ENCODE data around the gene ACRV1. TPM values are rescaled to one million over a fixed set of nuclear protein-coding genes. Genes with fewer than 3 reads are reported as not detected.
"Not testable (repeated sequence)": the region's sequence is repeated elsewhere in the genome, so short reads cannot be mapped to it uniquely, and the experiment has no call there.

Gene ACRV1, protein sequence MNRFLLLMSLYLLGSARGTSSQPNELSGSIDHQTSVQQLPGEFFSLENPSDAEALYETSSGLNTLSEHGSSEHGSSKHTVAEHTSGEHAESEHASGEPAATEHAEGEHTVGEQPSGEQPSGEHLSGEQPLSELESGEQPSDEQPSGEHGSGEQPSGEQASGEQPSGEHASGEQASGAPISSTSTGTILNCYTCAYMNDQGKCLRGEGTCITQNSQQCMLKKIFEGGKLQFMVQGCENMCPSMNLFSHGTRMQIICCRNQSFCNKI
- total RNA-seq: 10 to 100 TPM in 1 of 2 donors, not detected in 1; 10.8 TPM

- no peak within 1 kb of the TSS for H3K4me3 ChIP-seq
- H3K27ac ChIP-seq: no peak within 1 kb of the TSS
- H3K4me1 ChIP-seq (replicated peaks): no peaks in the 10 kb centered on the region
- WGBS: 67% methylated on average over 1 of the region's 1 CpG
- no peaks in the 10 kb centered on the region for H3K27me3 ChIP-seq (replicated peaks; ENCODE audit: insufficient read depth)
- no peaks in the 10 kb centered on the region for H3K36me3 ChIP-seq
- intact Hi-C loops (cut with DNase I): no loop called here
- DNase-seq (ENCODE audit: low spot score): no peak
- H3K9me3 ChIP-seq: no peaks in the 10 kb centered on the region
- TF ChIP-seq POLR2AphosphoS5 (IDR thresholded peaks at IDR 0.05) (no peak), POLR2A (IDR thresholded peaks at IDR 0.05) (no peak)
- TF ChIP-seq, protein P1, sequence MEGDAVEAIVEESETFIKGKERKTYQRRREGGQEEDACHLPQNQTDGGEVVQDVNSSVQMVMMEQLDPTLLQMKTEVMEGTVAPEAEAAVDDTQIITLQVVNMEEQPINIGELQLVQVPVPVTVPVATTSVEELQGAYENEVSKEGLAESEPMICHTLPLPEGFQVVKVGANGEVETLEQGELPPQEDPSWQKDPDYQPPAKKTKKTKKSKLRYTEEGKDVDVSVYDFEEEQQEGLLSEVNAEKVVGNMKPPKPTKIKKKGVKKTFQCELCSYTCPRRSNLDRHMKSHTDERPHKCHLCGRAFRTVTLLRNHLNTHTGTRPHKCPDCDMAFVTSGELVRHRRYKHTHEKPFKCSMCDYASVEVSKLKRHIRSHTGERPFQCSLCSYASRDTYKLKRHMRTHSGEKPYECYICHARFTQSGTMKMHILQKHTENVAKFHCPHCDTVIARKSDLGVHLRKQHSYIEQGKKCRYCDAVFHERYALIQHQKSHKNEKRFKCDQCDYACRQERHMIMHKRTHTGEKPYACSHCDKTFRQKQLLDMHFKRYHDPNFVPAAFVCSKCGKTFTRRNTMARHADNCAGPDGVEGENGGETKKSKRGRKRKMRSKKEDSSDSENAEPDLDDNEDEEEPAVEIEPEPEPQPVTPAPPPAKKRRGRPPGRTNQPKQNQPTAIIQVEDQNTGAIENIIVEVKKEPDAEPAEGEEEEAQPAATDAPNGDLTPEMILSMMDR (IDR thresholded peaks at IDR 0.05): no peak
These were observed at the start of gene ACRV1 for GRCh38 chr11:125680747-125681146. TSS of gene ACRV1 (minus strand) at chr11:125680847. CDS start at chr11:125680780, 67 bp downstream.

- intact Hi-C loops (cut with DNase I): no loop called here
- no peaks in the 10 kb centered on the region for H3K36me3 ChIP-seq
- WGBS: 40% methylated on average over 3 of the region's 3 CpGs
- H3K4me3 ChIP-seq: no peak overlapping the region
- H3K27me3 ChIP-seq (replicated peaks; ENCODE audit: insufficient read depth): no peaks in the 10 kb centered on the region
- H3K27ac ChIP-seq: no peak overlapping the region
- H3K9me3 ChIP-seq: no peaks in the 10 kb centered on the region
- H3K4me1 ChIP-seq (replicated peaks): no peaks in the 10 kb centered on the region
- no peak for TF ChIP-seq POLR2A (IDR thresholded peaks at IDR 0.05)
- no peak for DNase-seq (ENCODE audit: low spot score)
These were observed 48.3 kb upstream of the ACRV1 start for GRCh38 chr11:125728969-125729368.

- Histone ChIP-seq H3K4me1 (replicated peaks) (no peaks in the 10 kb centered on the region), H3K4me3 (no peak overlapping the region), H3K36me3 (no peaks in the 10 kb centered on the region), H3K9me3 (no peaks in the 10 kb centered on the region), H3K27me3 (replicated peaks; ENCODE audit: insufficient read depth) (no peaks in the 10 kb centered on the region), H3K27ac (no peak overlapping the region)
- WGBS: 100% methylated on average over 1 of the region's 1 CpG
- no peak for DNase-seq (ENCODE audit: low spot score)
- intact Hi-C loops (cut with DNase I): no loop called here
- TF ChIP-seq POLR2AphosphoS5 (IDR thresholded peaks at IDR 0.05) (no peak), POLR2A (IDR thresholded peaks at IDR 0.05) (no peak)
These were observed 43.5 kb upstream of the ACRV1 start for GRCh38 chr11:125724125-125724524.

- Histone ChIP-seq H3K27me3 (replicated peaks; ENCODE audit: insufficient read depth) (no peaks in the 10 kb centered on the region), H3K36me3 (no peaks in the 10 kb centered on the region), H3K27ac (no peak overlapping the region), H3K9me3 (no peaks in the 10 kb centered on the region), H3K4me3 (no peak overlapping the region), H3K4me1 (replicated peaks) (no peaks in the 10 kb centered on the region)
- intact Hi-C loops (cut with DNase I): no loop called here
- no peak for DNase-seq (ENCODE audit: low spot score)
- TF ChIP-seq POLR2AphosphoS5 (IDR thresholded peaks at IDR 0.05): no peak
- TF ChIP-seq, protein P1 (IDR thresholded peaks at IDR 0.05): no peak
- TF ChIP-seq POLR2A (IDR thresholded peaks at IDR 0.05): no peak
- 89% methylated on average over 6 of the region's 6 CpGs for WGBS
These were observed 40.1 kb upstream of the ACRV1 start for GRCh38 chr11:125720781-125721180.

GRCh38 chr11:125704686-125705085, 24.0 kb upstream of the ACRV1 start:
- intact Hi-C loops (cut with DNase I); H3K36me3 ChIP-seq; H3K9me3 ChIP-seq; H3K4me3 ChIP-seq; H3K27me3 ChIP-seq (replicated peaks; ENCODE audit: insufficient read depth); H3K27ac ChIP-seq; DNase-seq (ENCODE audit: low spot score); H3K4me1 ChIP-seq (replicated peaks): not testable (repeated sequence)
- WGBS: 96% methylated on average over 24 of the region's 24 CpGs

DNA sequence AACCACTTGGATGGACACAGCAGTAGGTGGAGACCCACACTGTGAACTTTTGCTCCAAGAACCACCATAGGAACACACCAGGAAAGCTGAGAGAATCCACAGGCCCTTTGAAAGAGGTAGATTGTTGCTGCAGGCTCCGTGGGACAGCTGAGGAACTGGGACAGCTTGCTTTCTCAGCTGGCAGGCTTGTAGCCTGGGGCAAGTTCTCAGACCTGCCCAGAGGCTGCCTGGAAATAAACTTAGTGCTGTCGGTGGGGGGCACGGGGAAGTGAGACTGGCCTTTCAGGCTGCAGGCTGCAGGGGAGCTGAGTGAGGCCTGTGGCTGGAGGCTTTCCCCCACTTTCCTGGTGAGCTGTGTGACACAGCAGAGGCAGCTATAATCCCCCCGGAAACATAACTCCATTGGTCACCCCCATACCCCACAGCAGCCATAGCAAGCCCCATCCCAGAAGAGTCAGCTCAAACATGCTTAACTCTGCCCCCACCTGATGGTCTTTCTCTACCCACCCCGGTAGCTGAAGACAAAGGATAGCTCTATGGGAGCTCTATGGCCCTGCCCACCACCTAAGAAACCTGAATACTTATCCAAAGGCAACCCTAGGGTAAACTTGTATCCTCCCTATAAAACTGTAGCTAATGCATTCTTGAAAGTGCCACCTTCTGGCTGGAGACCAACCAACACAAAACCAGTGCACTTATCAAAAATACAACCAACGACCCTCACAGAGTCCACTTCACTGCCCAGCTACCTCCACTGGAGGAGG, 21.4 kb upstream of the ACRV1 start:
- Histone ChIP-seq H3K27me3 (replicated peaks; ENCODE audit: insufficient read depth) (no peaks in the 10 kb centered on the region), H3K4me3 (no peak overlapping the region), H3K36me3 (no peaks in the 10 kb centered on the region), H3K4me1 (replicated peaks) (no peaks in the 10 kb centered on the region), H3K9me3 (no peaks in the 10 kb centered on the region), H3K27ac (no peak overlapping the region)
- TF ChIP-seq POLR2AphosphoS5 (IDR thresholded peaks at IDR 0.05): no peak
- TF ChIP-seq POLR2A (IDR thresholded peaks at IDR 0.05): no peak
- TF ChIP-seq, protein P1 (IDR thresholded peaks at IDR 0.05): no peak
- 35% methylated on average over 6 of the region's 6 CpGs for WGBS
- intact Hi-C loops (cut with DNase I): no loop called here
- DNase-seq (ENCODE audit: low spot score): no peak

All from prostate gland (tissue), 2 donors.